PFSK-1 (cell line): ENCODE data around the gene GNG12.

Experiments
- FOXP2 ChIP-seq: optimal IDR thresholded peaks from 2 replicates; pipeline ENCODE3; 2011; ENCODE audit warnings: borderline replicate concordance, control low read depth, inconsistent platforms; ENCODE audit not compliant: insufficient read depth; ENCODE audit errors: extremely low read length, extremely low read depth
- POLR2AphosphoS5 ChIP-seq: IDR thresholded peaks from 2 replicates; pipeline ENCODE4 v1.6.1; 2012; ENCODE audit warnings: low read depth, mild to moderate bottlenecking, control low read depth, low read length, moderate library complexity
- SIN3A ChIP-seq: IDR thresholded peaks from 2 replicates; pipeline ENCODE4 v1.6.1; 2012; ENCODE audit warnings: mild to moderate bottlenecking, low read length, moderate library complexity, borderline replicate concordance; ENCODE audit not compliant: insufficient read depth
- TAF1 ChIP-seq: IDR thresholded peaks from 2 replicates; pipeline ENCODE4 v1.6.1; 2012; ENCODE audit warnings: low read length, control low read depth, borderline replicate concordance; ENCODE audit not compliant: insufficient read depth
- TF ChIP-seq, protein P1 (sequence below), 2 experiments: IDR thresholded peaks; 2 replicates each; pipeline versions ENCODE4 v1.6.1 to v1.8.0; 2011 to 2012; ENCODE audit warnings: low read depth in 2 of 2, low read length in 2 of 2, control low read depth in 1 of 2, inconsistent platforms in 1 of 2, mild to moderate bottlenecking in 1 of 2, moderate library complexity in 1 of 2; ENCODE audit not compliant: insufficient read depth in 1 of 2

DNA sequence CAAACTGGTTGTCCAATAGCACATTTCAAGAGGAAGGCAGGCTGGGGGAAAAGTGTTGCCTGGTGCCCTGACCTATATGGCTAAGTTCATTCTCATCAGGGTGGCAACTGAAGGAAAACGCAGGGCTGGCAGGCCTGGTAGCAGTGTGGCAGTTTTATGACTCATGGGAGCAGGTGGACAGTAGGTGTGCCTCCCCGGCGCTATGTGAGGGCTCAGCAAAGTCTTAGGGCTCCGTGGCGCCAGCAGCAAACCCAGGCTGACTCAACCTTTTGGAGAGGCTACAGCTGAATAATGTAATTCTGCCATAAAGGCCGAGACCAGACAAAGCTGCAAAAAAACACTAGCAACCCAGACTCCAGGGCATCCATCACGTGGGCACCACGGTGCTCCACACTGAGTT lies 124.7 kb downstream of the GNG12 start:
- TF ChIP-seq, protein P1, sequence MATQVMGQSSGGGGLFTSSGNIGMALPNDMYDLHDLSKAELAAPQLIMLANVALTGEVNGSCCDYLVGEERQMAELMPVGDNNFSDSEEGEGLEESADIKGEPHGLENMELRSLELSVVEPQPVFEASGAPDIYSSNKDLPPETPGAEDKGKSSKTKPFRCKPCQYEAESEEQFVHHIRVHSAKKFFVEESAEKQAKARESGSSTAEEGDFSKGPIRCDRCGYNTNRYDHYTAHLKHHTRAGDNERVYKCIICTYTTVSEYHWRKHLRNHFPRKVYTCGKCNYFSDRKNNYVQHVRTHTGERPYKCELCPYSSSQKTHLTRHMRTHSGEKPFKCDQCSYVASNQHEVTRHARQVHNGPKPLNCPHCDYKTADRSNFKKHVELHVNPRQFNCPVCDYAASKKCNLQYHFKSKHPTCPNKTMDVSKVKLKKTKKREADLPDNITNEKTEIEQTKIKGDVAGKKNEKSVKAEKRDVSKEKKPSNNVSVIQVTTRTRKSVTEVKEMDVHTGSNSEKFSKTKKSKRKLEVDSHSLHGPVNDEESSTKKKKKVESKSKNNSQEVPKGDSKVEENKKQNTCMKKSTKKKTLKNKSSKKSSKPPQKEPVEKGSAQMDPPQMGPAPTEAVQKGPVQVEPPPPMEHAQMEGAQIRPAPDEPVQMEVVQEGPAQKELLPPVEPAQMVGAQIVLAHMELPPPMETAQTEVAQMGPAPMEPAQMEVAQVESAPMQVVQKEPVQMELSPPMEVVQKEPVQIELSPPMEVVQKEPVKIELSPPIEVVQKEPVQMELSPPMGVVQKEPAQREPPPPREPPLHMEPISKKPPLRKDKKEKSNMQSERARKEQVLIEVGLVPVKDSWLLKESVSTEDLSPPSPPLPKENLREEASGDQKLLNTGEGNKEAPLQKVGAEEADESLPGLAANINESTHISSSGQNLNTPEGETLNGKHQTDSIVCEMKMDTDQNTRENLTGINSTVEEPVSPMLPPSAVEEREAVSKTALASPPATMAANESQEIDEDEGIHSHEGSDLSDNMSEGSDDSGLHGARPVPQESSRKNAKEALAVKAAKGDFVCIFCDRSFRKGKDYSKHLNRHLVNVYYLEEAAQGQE (IDR thresholded peaks at IDR 0.05; ENCODE audit: insufficient read depth in 1 of 2, low read depth in 2 of 2, low read length in 2 of 2) = no peak
- TF ChIP-seq TAF1 (no peak), POLR2AphosphoS5 (no peak), SIN3A (no peak), FOXP2 (no peak)
